Progenitor cell of endocrine pancreas (in vitro differentiated cells): Measurements from ENCODE around the gene HIRA. TPM values are rescaled to one million over a fixed set of nuclear protein-coding genes. Genes with fewer than 3 reads are reported as not detected.

ENCODE experiments used
- DNase-seq: peaks from one replicate; pipeline ENCODE4 v3.0.0; 2021; ENCODE audit warnings: low spot score; ENCODE audit not compliant: unreplicated experiment
- H3K27ac Mint-ChIP-seq: 2 replicates; pipeline ENCODE4 v1.8.0; 2021; ENCODE audit warnings: mild to moderate bottlenecking, moderate library complexity, mixed read lengths
- H3K27me3 Mint-ChIP-seq: 2 replicates; pipeline ENCODE4 v1.8.0; 2021; ENCODE audit warnings: mixed read lengths
- H3K36me3 Mint-ChIP-seq: 2 replicates; pipeline ENCODE4 v1.8.0; 2022; ENCODE audit warnings: mixed read lengths; ENCODE audit not compliant: insufficient read depth
- H3K4me1 Mint-ChIP-seq: 2 replicates; pipeline ENCODE4 v1.8.0; 2021; ENCODE audit warnings: low read depth, mixed read lengths
- H3K4me3 Mint-ChIP-seq: 2 replicates; pipeline ENCODE4 v1.8.0; 2021; ENCODE audit warnings: low read depth, mild to moderate bottlenecking, moderate library complexity, mixed read lengths
- H3K9me3 Mint-ChIP-seq: 2 replicates; pipeline ENCODE4 v1.8.0; 2021; ENCODE audit warnings: low read depth, mixed read lengths
- total RNA-seq: library from RNA; stranded (reverse); gene quantifications from 2 replicates; pipeline ENCODE4 v1.2.1, GENCODE V29; 2021
- TF ChIP-seq, protein P1 (sequence below): fragments of 200-600 bp; sonication (generic); IDR thresholded peaks from one replicate; pipeline ENCODE4 v1.5.0; 2021; ENCODE audit warnings: antibody characterized with exemption, mild to moderate bottlenecking; ENCODE audit not compliant: unreplicated experiment

The HIRA gene
- total RNA-seq, 1 donor from 2014 or later, result 45.3 TPM

- H3K4me1 Mint-ChIP-seq, result peaks cover 6% of the 10 kb centered on the region
- no peak overlapping the region for H3K4me3 Mint-ChIP-seq
- TF ChIP-seq, protein P1, sequence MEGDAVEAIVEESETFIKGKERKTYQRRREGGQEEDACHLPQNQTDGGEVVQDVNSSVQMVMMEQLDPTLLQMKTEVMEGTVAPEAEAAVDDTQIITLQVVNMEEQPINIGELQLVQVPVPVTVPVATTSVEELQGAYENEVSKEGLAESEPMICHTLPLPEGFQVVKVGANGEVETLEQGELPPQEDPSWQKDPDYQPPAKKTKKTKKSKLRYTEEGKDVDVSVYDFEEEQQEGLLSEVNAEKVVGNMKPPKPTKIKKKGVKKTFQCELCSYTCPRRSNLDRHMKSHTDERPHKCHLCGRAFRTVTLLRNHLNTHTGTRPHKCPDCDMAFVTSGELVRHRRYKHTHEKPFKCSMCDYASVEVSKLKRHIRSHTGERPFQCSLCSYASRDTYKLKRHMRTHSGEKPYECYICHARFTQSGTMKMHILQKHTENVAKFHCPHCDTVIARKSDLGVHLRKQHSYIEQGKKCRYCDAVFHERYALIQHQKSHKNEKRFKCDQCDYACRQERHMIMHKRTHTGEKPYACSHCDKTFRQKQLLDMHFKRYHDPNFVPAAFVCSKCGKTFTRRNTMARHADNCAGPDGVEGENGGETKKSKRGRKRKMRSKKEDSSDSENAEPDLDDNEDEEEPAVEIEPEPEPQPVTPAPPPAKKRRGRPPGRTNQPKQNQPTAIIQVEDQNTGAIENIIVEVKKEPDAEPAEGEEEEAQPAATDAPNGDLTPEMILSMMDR, result no peak
- no peaks in the 10 kb centered on the region for H3K36me3 Mint-ChIP-seq
- DNase-seq, result no peak
- no peak overlapping the region for H3K27ac Mint-ChIP-seq
- H3K9me3 Mint-ChIP-seq, result no peaks in the 10 kb centered on the region
- H3K27me3 Mint-ChIP-seq, result peaks cover 14% of the 10 kb centered on the region
These were observed 135.8 kb downstream of the HIRA start for GRCh38 chr22:19295733-19296132.

DNA sequence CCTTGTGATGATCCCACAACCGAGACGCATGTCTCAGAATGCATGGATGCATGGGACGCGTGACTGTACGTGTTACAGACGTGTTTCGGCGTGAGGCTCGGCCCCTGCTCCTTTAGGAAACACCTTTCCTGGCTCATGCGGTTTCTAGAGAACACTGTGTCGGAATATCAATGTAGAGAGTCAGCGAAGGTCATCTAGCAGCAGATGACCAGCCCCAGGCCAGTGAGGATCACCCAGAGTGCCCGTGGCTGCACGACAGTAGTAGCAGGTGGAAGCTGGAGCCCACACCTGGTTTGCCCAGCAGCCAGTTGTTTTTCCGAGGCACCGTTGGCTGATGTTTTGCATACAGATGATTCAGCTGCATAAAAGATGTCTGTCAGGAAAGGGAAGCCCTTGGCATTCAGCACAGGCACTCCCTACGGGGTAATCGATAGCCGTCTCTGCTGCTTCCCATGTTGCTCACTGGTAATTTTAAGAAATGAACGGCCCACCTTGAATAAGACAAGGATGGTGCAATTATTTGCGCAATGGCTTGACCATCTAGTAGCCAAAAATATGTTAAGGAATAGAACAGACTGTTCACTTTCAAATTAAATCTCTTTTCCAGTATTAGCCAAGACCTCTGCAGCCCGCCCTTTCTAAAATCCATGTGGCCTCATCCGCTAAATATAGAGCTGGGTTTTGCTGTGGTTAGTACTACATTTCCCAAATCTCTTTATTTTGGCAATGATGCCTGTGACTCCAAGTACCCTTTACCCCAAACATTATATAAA is 138.9 kb downstream of the HIRA start:
- no peaks in the 10 kb centered on the region for H3K9me3 Mint-ChIP-seq
- TF ChIP-seq, protein P1, result no peak
- peak overlapping the region; percentile 52 for H3K27ac Mint-ChIP-seq
- no peaks in the 10 kb centered on the region for H3K36me3 Mint-ChIP-seq
- no peak for DNase-seq
- H3K4me3 Mint-ChIP-seq, result peak overlapping the region; percentile 94
- H3K4me1 Mint-ChIP-seq, result peaks cover 15% of the 10 kb centered on the region
- H3K27me3 Mint-ChIP-seq, result peaks cover 33% of the 10 kb centered on the region

GRCh38 chr22:19291580-19292457 is 139.7 kb downstream of the HIRA start, which contains the start of gene CLTCL1:
Gene CLTCL1 (minus strand): TSS chr22:19291719. CDS start chr22:19291641, 78 bp downstream.
- Mint-ChIP-seq H3K9me3 (no peaks in the 10 kb centered on the region), H3K4me3 (peak within 1 kb of the TSS; percentile 94), H3K27me3 (peaks cover 40% of the 10 kb centered on the region), H3K4me1 (peaks cover 15% of the 10 kb centered on the region), H3K36me3 (no peaks in the 10 kb centered on the region), H3K27ac (peak within 1 kb of the TSS; percentile 92)
- peak; percentile 84 for DNase-seq
- TF ChIP-seq, protein P1, result no peak

DNA sequence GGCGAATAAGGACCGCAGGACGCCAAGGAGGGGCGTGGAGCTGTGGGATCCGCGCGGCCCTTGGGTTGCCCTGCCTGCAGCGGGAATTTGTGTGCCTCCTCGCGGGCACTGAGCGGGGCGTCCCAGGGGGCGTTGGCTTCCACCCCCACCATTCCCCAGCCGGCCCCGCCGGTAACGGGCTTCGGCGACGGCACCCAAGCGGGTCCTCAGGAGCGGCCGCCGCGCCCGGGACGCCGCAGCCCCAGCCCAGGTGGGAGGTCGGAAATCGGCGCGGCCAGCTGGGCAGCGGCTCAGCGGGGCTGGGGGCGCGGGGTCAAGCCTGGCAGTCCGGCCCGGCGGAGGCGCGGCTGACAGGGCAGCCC is 140.3 kb downstream of the HIRA start:
- peak overlapping the region; percentile 56 for H3K27ac Mint-ChIP-seq
- peaks cover 36% of the 10 kb centered on the region for H3K27me3 Mint-ChIP-seq
- TF ChIP-seq, protein P1, result no peak
- peak overlapping the region; percentile 78 for H3K4me3 Mint-ChIP-seq
- no peaks in the 10 kb centered on the region for H3K36me3 Mint-ChIP-seq
- H3K4me1 Mint-ChIP-seq, result peaks cover 15% of the 10 kb centered on the region
- peak; percentile 50 for DNase-seq
- no peaks in the 10 kb centered on the region for H3K9me3 Mint-ChIP-seq
